GM23338 (cell line): ENCODE data around the gene CD2AP. TPM values are rescaled to one million over a fixed set of nuclear protein-coding genes. Genes with fewer than 3 reads are reported as not detected.

ENCODE experiments used
- ATAC-seq: fragments of 200-7000 bp; cut with Tn5 transposase; 3 replicates; pipeline ENCODE4 v1.9.1; 2020
- DNase-seq: peaks from one replicate; pipeline ENCODE4 v3.0.0-alpha.2; 2015; ENCODE audit warnings: low spot score
- H2AFZ ChIP-seq: fragments of 200-600 bp; sonication (generic); 2 replicates; pipeline ENCODE4 v1.8.0; 2016; ENCODE audit warnings: antibody characterized with exemption, mild to moderate bottlenecking, moderate library complexity
- H3F3A ChIP-seq: fragments of 200-600 bp; sonication (generic); replicated peaks from 2 replicates; pipeline ENCODE4 v1.8.0; 2017; ENCODE audit warnings: antibody characterized with exemption, mixed run types, low read depth
- H3K27ac ChIP-seq: fragments of 200-600 bp; sonication (generic); 2 replicates; pipeline ENCODE4 v1.6.1; 2016; ENCODE audit warnings: low read depth
- H3K27me3 ChIP-seq: fragments of 200-600 bp; sonication (generic); 2 replicates; pipeline ENCODE4 v1.8.0; 2016; ENCODE audit warnings: mild to moderate bottlenecking, mixed run types, moderate library complexity; ENCODE audit not compliant: insufficient read depth
- H3K36me3 ChIP-seq: fragments of 200-600 bp; sonication (generic); 2 replicates; pipeline ENCODE4 v1.8.0; 2016; ENCODE audit warnings: mild to moderate bottlenecking; ENCODE audit not compliant: insufficient read depth
- H3K4me1 ChIP-seq: fragments of 200-600 bp; sonication (generic); 2 replicates; pipeline ENCODE4 v1.8.0; 2016; ENCODE audit warnings: mild to moderate bottlenecking, moderate library complexity; ENCODE audit not compliant: insufficient read depth
- H3K4me2 ChIP-seq: fragments of 200-600 bp; sonication (generic); 2 replicates; pipeline ENCODE4 v1.7.1; 2017; ENCODE audit warnings: mixed run types
- H3K4me3 ChIP-seq: fragments of 200-600 bp; sonication (generic); 2 replicates; pipeline ENCODE4 v1.6.1; 2016; ENCODE audit warnings: mixed run types
- H3K79me2 ChIP-seq: fragments of 200-600 bp; sonication (generic); replicated peaks from 2 replicates; pipeline ENCODE4 v1.8.0; 2017; ENCODE audit warnings: mild to moderate bottlenecking; ENCODE audit not compliant: insufficient read depth
- H3K9me2 ChIP-seq: fragments of 200-600 bp; sonication (generic); 2 replicates; pipeline ENCODE4 v1.8.0; 2017; ENCODE audit not compliant: insufficient read depth
- H4K20me1 ChIP-seq: fragments of 200-600 bp; sonication (generic); replicated peaks from 2 replicates; pipeline ENCODE4 v1.8.0; 2017; ENCODE audit warnings: mild to moderate bottlenecking; ENCODE audit not compliant: insufficient read depth
- H3K27ac Mint-ChIP-seq: 2 replicates; pipeline ENCODE4 v1.8.0; 2020; ENCODE audit warnings: inconsistent platforms, mild to moderate bottlenecking, moderate library complexity, mixed read lengths
- H3K27me3 Mint-ChIP-seq: 3 replicates; pipeline ENCODE4 v1.8.0; 2022; ENCODE audit warnings: low read depth, mild to moderate bottlenecking, moderate library complexity, mixed read lengths, inconsistent platforms; ENCODE audit not compliant: insufficient read depth, poor library complexity
- H3K36me3 Mint-ChIP-seq: 3 replicates; pipeline ENCODE4 v1.8.0; 2021; ENCODE audit warnings: low read depth, mild to moderate bottlenecking, inconsistent platforms, moderate library complexity, mixed read lengths
- H3K4me1 Mint-ChIP-seq: 3 replicates; pipeline ENCODE4 v1.8.0; 2020; ENCODE audit warnings: mild to moderate bottlenecking, inconsistent platforms, mixed read lengths
- H3K4me3 Mint-ChIP-seq: 3 replicates; pipeline ENCODE4 v1.8.0; 2021; ENCODE audit warnings: moderate library complexity, mild to moderate bottlenecking, inconsistent platforms, mixed read lengths
- H3K9me3 Mint-ChIP-seq: 3 replicates; pipeline ENCODE4 v1.8.0; 2020; ENCODE audit warnings: moderate library complexity, mild to moderate bottlenecking, inconsistent platforms, mixed read lengths
- CREB1 ChIP-seq: fragments of 250-450 bp; sonication (Bioruptor Pico); IDR thresholded peaks from 2 replicates; pipeline ENCODE4 v1.5.0; 2020; ENCODE audit warnings: low read depth, mild to moderate bottlenecking, moderate library complexity
- ETS1 ChIP-seq: IDR thresholded peaks from 2 replicates; pipeline ENCODE4 v1.6.1; 2016; ENCODE audit warnings: antibody characterized with exemption
- EZH2 ChIP-seq: fragments of 200-600 bp; sonication (generic); IDR thresholded peaks from one replicate; pipeline ENCODE4 v1.8.0; 2017; ENCODE audit warnings: antibody characterized with exemption, mild to moderate bottlenecking, low read depth; ENCODE audit not compliant: unreplicated experiment
- EZH2phosphoT487 ChIP-seq: fragments of 200-600 bp; sonication (generic); IDR thresholded peaks from one replicate; pipeline ENCODE4 v1.8.1; 2018; ENCODE audit warnings: antibody characterized with exemption; ENCODE audit not compliant: unreplicated experiment
- JUNB ChIP-seq: IDR thresholded peaks from one replicate; pipeline ENCODE4 v1.6.1; 2016; ENCODE audit warnings: antibody characterized with exemption; ENCODE audit not compliant: unreplicated experiment
- NANOG ChIP-seq: IDR thresholded peaks from 2 replicates; pipeline ENCODE4 v1.6.1; 2016; ENCODE audit warnings: antibody characterized with exemption, borderline replicate concordance
- STAT1 ChIP-seq: IDR thresholded peaks from one replicate; pipeline ENCODE4 v1.6.1; 2016; ENCODE audit warnings: antibody characterized with exemption; ENCODE audit not compliant: unreplicated experiment
- ZNF114 ChIP-seq: fragments of 250-450 bp; sonication (Bioruptor Pico); IDR thresholded peaks from 2 replicates; pipeline ENCODE4 v1.5.0; 2020; ENCODE audit warnings: mild to moderate bottlenecking, moderate library complexity
- ZNF331 ChIP-seq: fragments of 250-450 bp; sonication (Bioruptor Pico); IDR thresholded peaks from 2 replicates; pipeline ENCODE4 v1.5.0; 2020; ENCODE audit warnings: low read depth, mild to moderate bottlenecking, moderate library complexity
- polyA plus RNA-seq: library from polyadenylated mRNA; unstranded; fragments of >200 nt; fragmentation: Nextera tagmentation; extraction: Ambion mirVana; gene quantifications from 2 replicates; pipeline ENCODE4 v1.2.1, GENCODE V29; 2016
- total RNA-seq: library from RNA; depleted of rRNA; stranded (reverse); fragments of >200 nt; shearing (Covaris generic); gene quantifications from 2 replicates; pipeline ENCODE4 v1.2.3, GENCODE V29; 2014
- TF ChIP-seq, protein P1 (sequence below), 2 experiments: fragments of 200-600 bp in 1 of 2; sonication (generic) in 1 of 2; conservative IDR thresholded peaks; 2 replicates each; pipeline versions ENCODE4 v1.5.1 to v1.6.1; 2016 to 2017; ENCODE audit warnings: antibody characterized with exemption in 2 of 2, low read depth in 2 of 2, mild to moderate bottlenecking in 2 of 2, moderate library complexity in 1 of 2

The CD2AP gene
- total and polyA plus RNA-seq, 2 experiments from 2014 or later: 38.0 to 93.2 TPM

- DNase-seq: peak; percentile 63
- peaks cover 54% of the 10 kb centered on the region for H3K79me2 ChIP-seq
Measured at GRCh38 chr6:47478233-47479139, 897 bp downstream of the CD2AP start.

GRCh38 chr6:47479140-47479508 is 1.5 kb downstream of the CD2AP start:
- Mint-ChIP-seq H3K27me3 (peaks cover 7% of the 10 kb centered on the region), H3K4me1 (peaks cover 46% of the 10 kb centered on the region), H3K4me3 (peak overlapping the region; percentile 96), H3K9me3 (no peaks in the 10 kb centered on the region; the same call in 2 of the 3 replicates), H3K27ac (peak overlapping the region; percentile 98), H3K36me3 (peaks cover 2% of the 10 kb centered on the region; the same call in 1 of the 3 replicates)
- H3F3A ChIP-seq: peaks cover 5% of the 10 kb centered on the region
- peak overlapping the region; percentile 98; the same call in 1 of the 2 replicates for H3K27ac ChIP-seq
- ATAC-seq (no peak), DNase-seq (no peak)
- no peaks in the 10 kb centered on the region for H3K27me3 ChIP-seq
- H3K9me2 ChIP-seq: no peaks in the 10 kb centered on the region
- TF ChIP-seq EZH2: no peak
- no peak for TF ChIP-seq STAT1
- no peak for TF ChIP-seq ZNF114 (CRISPR knock-in tag)
- TF ChIP-seq, protein P1, sequence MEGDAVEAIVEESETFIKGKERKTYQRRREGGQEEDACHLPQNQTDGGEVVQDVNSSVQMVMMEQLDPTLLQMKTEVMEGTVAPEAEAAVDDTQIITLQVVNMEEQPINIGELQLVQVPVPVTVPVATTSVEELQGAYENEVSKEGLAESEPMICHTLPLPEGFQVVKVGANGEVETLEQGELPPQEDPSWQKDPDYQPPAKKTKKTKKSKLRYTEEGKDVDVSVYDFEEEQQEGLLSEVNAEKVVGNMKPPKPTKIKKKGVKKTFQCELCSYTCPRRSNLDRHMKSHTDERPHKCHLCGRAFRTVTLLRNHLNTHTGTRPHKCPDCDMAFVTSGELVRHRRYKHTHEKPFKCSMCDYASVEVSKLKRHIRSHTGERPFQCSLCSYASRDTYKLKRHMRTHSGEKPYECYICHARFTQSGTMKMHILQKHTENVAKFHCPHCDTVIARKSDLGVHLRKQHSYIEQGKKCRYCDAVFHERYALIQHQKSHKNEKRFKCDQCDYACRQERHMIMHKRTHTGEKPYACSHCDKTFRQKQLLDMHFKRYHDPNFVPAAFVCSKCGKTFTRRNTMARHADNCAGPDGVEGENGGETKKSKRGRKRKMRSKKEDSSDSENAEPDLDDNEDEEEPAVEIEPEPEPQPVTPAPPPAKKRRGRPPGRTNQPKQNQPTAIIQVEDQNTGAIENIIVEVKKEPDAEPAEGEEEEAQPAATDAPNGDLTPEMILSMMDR (conservative IDR thresholded peaks at IDR 0.05; ENCODE audit: low read depth in 2 of 2): no peak
- no peak for TF ChIP-seq JUNB
- no peak for TF ChIP-seq EZH2phosphoT487
- no peak for TF ChIP-seq ZNF331 (CRISPR knock-in tag)
- TF ChIP-seq ETS1: no peak
- TF ChIP-seq NANOG: no peak
- peak overlapping the region; percentile 80 for H3K4me2 ChIP-seq
- peaks cover 16% of the 10 kb centered on the region for H4K20me1 ChIP-seq
- H3K79me2 ChIP-seq: peaks cover 60% of the 10 kb centered on the region
- H2AFZ ChIP-seq: no peak overlapping the region
- H3K4me3 ChIP-seq: peak overlapping the region; percentile 68
- H3K36me3 ChIP-seq: no peaks in the 10 kb centered on the region
- peaks cover 41% of the 10 kb centered on the region for H3K4me1 ChIP-seq

More at GRCh38 chr6:47478233-47479139, 897 bp downstream of the CD2AP start:
- H3K27ac Mint-ChIP-seq: peak overlapping the region; percentile 98
- TF ChIP-seq CREB1 (CRISPR knock-in tag): no peak
- peaks cover 42% of the 10 kb centered on the region for H3K4me1 Mint-ChIP-seq
- peak overlapping the region; percentile 14; the same call in 1 of the 2 replicates for H2AFZ ChIP-seq
- H3K4me1 ChIP-seq: peaks cover 37% of the 10 kb centered on the region
- peak overlapping the region; percentile 68 for H3K4me3 ChIP-seq
- no peaks in the 10 kb centered on the region for H3K36me3 ChIP-seq
- H3F3A ChIP-seq: peaks cover 5% of the 10 kb centered on the region
- no peaks in the 10 kb centered on the region for H3K9me2 ChIP-seq
- peak; percentile 17 for ATAC-seq
- no peaks in the 10 kb centered on the region; the same call in 2 of the 3 replicates for H3K9me3 Mint-ChIP-seq
- H3K36me3 Mint-ChIP-seq: peaks cover 2% of the 10 kb centered on the region; the same call in 1 of the 3 replicates
- H3K27ac ChIP-seq: peak overlapping the region; percentile 98
- H3K4me3 Mint-ChIP-seq: peak overlapping the region; percentile 96
- peaks cover 7% of the 10 kb centered on the region for H3K27me3 Mint-ChIP-seq
- H3K27me3 ChIP-seq: no peaks in the 10 kb centered on the region
- peaks cover 10% of the 10 kb centered on the region for H4K20me1 ChIP-seq
- peak overlapping the region; percentile 80 for H3K4me2 ChIP-seq
